Activated CD8-positive, alpha-beta memory T cell treated with anti-CD3 and anti-CD28 coated beads for 1 hour (primary cell): ENCODE results near the gene MEAF6.
"Not testable (repeated sequence)": the region's sequence is repeated elsewhere in the genome, so short reads cannot be mapped to it uniquely, and the experiment has no call there.

Experiments used
- DNase-seq, 2 donors: peaks; one replicate each; pipeline ENCODE4 v3.0.0-alpha.2; 2020; ENCODE audit warnings: low read depth in 1 of 2; ENCODE audit errors: extremely low read depth in 1 of 2

MEAF6 gene

DNA sequence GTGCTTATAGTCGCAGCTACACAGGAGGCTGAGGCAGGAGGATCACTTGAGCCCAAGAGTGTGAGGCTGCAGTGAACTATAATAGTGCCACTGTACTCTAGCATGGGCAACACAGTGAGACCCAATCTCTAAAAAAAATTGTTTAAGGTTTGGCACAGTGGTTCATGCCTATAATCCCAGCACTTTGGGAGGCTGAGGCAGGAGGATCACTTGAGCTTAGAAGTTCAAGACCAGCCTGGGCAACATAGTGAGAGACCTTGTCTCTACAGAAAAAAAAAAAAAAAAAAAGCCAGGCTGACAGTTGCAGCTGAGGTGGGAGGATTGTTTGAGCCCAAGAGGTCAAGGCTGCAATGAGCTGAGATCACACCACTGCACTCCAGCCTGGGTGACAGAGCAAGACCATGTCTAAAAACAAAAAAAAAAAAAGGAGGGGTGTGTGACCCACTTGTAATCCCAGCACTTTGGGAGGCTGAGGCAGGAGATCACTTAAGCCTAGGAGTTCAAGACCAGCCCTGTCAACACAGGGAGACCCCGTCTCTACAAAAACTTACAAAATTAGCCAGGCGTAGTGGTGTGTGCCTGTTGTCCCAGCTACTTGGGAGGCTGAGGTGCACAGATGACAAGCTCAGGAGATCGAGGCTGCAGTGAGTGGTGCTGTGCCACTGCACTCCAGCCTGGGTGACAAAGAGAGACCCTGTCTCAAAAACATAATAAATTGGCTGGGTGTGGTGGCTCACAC, 18.0 kb upstream of the MEAF6 start:
- DNase-seq: not testable (repeated sequence)

GRCh38 chr1:37529888-37530287, 15.3 kb upstream of the MEAF6 start:
- DNase-seq: not testable (repeated sequence)

- DNase-seq: no peak
These were observed 5.0 kb upstream of the MEAF6 start for GRCh38 chr1:37519613-37520012.

DNA sequence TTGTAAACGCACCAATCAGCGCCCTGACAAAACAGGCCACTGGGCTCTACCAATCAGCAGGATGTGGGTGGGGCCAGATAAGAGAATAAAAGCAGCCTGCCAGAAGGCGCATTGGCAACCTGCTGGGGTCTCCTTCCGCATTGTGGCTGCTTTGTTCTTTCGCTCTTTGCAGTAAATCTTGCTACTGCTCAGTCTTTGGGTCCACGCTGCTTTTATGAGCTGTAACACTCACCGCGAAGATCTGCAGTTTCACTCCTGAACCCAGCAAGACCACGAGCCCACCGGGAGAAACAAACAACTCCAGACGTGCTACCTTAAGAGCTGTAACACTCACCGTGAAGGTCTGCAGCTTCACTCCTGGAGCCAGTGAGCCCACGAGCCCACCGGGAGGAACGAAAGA, 4.4 kb upstream of the MEAF6 start:
- peak; percentile 31 to 34 for DNase-seq

- DNase-seq: not testable (repeated sequence)
These were observed 3.7 kb upstream of the MEAF6 start for GRCh38 chr1:37518241-37518640.

- DNase-seq: no peak
These were observed 3.0 kb upstream of the MEAF6 start for GRCh38 chr1:37517569-37517968.

GRCh38 chr1:37515185-37516034, 844 bp upstream of the MEAF6 start:
- DNase-seq: no peak

DNA sequence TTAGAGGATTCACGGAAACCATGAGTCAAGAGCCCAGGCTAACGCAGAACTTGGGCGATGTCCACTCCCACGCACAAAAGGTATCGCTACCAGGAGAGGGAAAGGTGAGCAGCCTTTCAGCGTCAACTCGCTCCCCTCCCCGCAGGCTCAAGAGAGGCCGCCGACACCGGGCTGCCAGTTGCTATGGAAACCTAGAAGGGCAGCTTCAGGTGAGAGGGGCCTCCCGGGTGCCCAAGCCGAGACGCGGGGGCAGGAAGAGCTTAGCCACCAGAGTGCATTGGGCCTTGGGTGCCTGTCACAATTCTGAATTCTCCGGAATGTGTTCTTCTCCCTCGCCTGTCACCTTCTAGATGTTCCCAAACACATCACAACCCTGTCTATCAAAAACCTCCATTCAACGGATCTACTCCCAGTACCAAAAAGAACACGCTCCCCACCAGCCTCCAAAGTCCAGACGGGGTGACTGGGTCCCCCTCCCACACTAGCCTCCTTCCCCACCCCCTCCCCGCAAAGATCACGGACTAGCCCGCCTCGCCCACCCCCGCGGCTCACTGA, 694 bp downstream of the MEAF6 start:
- DNase-seq: peak in 1 of 2 donors; percentile 22

DNA sequence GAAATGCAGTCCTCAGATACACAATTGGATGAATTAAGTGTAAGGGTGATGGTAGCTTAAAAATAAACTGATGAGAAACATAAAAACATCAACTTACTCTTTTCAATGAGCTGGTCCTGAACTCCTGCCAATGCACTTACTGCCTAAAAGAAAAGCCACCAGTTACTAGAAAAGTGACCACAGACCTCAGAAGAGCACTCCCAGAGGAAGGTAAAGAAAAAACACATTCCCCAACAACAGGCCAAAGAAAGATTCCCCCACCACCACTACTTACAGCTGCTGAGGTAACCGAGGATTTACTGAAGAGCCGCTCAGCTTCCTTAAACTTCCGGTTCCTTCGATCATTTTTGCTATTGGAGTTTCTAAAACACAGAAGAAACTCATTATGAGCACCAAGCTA, 5.4 kb downstream of the MEAF6 start:
- DNase-seq: no peak

- no peak for DNase-seq
These were observed 7.8 kb downstream of the MEAF6 start for GRCh38 chr1:37506740-37507139.

GRCh38 chr1:37502791-37503190, 11.8 kb downstream of the MEAF6 start:
- not testable (repeated sequence) for DNase-seq

DNA sequence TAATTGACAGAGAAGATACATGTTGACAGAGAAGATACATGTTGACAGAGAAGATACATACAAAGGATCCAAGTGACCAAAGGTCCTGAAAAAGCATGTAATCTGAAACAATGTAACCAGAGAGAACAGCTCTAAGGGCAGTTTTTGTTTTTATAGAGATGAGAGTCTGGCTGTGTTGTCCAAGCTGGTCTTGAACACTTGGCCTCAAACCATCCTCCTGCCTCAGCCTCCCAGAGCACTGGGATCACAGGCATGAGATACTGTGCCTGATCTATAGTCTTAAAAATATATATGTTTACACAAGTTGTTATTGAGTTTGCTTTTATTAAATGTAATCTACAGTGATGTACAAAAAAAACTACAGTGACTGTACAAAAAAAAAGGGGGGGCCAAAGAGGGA, 12.5 kb downstream of the MEAF6 start:
- no peak for DNase-seq

- no peak for DNase-seq
These were observed 12.9 kb downstream of the MEAF6 start for GRCh38 chr1:37501661-37502060.

- DNase-seq: no peak
These were observed 15.5 kb downstream of the MEAF6 start for GRCh38 chr1:37498872-37499617.

GRCh38 chr1:37497832-37498231, 16.7 kb downstream of the MEAF6 start:
- DNase-seq: no peak

DNA sequence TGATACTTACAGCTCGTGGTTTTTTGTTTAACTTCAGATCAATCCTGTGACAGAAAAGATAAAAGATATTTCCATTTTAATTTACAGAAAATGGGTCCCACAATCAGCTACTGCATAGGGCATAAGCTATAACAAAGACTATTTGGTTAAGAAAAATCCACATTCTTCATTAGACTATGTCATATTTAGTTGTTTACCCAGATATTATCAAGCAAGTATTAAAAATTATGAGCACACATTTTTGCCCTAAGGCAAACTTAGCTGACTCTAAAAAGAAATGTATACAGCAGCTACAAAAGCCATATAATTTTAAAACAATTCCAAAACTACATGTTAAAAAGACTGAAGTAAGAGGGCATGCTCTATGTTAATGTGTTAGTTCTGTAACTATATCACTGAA, 18.7 kb downstream of the MEAF6 start:
- DNase-seq: no peak

- DNase-seq: no peak
These were observed 21.0 kb downstream of the MEAF6 start for GRCh38 chr1:37493336-37494098.

- no peak for DNase-seq
These were observed 27.0 kb downstream of the MEAF6 start for GRCh38 chr1:37487619-37487984.

- DNase-seq: peak in 1 of 2 donors; percentile 71
These were observed 27.6 kb downstream of the MEAF6 start for GRCh38 chr1:37486680-37487618.
